Colonic mucosa (tissue), 4 donors: Measurements from ENCODE around the gene CPEB4. TPM values are rescaled to one million over a fixed set of nuclear protein-coding genes. Genes with fewer than 3 reads are reported as not detected.

ENCODE experiments used
- DNase-seq: peaks from one replicate; pipeline ENCODE4 v3.0.0-alpha.2; 2020
- H3K27ac ChIP-seq: fragments of 200-600 bp; one replicate; pipeline ENCODE4 v1.8.0; 2021
- H3K27me3 ChIP-seq: fragments of 200-600 bp; one replicate; pipeline ENCODE4 v1.8.0; 2021
- H3K36me3 ChIP-seq: fragments of 200-600 bp; one replicate; pipeline ENCODE4 v1.8.0; 2021
- H3K4me1 ChIP-seq: fragments of 200-600 bp; one replicate; pipeline ENCODE4 v1.8.0; 2021; ENCODE audit warnings: mild to moderate bottlenecking
- H3K4me3 ChIP-seq: fragments of 200-600 bp; one replicate; pipeline ENCODE4 v1.8.0; 2021
- H3K9ac ChIP-seq, 2 donors: one replicate each; pipeline ENCODE4 v1.7.0; 2013; ENCODE audit warnings: control low read depth in 2 of 2, low read depth in 2 of 2, low read length in 2 of 2
- H3K9me3 ChIP-seq: fragments of 200-600 bp; one replicate; pipeline ENCODE4 v1.8.0; 2021
- intact Hi-C: fragments of 100-400 bp; cut with DNase I; formaldehyde crosslinking; loops from one replicate; pipeline ENCODE4 v1.14.1; 2022
- total RNA-seq, 2 donors: library from RNA; stranded (reverse); fragmentation: NEBNext Ultra II Directional in 1 of 2; extraction: Animal tissue kit (Norgen Biotek cat#: 25700) in 1 of 2; gene quantifications; one replicate each; pipeline ENCODE4 v1.2.1, GENCODE V29; 2021
- TF ChIP-seq, protein P1 (sequence below): fragments of 200-600 bp; IDR thresholded peaks from one replicate; pipeline ENCODE4 v1.8.0; 2022; ENCODE audit warnings: antibody characterized with exemption, mild to moderate bottlenecking
- donor health status: healthy.
- donor health status: DM: no; HTN: no; CAD: no.
- donor health status: DM: no; HTN: no; CAD: no.

CPEB4 gene
- total RNA-seq, 2 donors from 2014 or later, result 23.3 to 41.7 TPM

- no peaks in the 10 kb centered on the region for H3K27me3 ChIP-seq
- intact Hi-C loops, result no loop called here
- no peak overlapping the region for H3K27ac ChIP-seq
- H3K9me3 ChIP-seq, result no peaks in the 10 kb centered on the region
- no peaks in the 10 kb centered on the region for H3K36me3 ChIP-seq
- no peak for DNase-seq
- TF ChIP-seq, protein P1, sequence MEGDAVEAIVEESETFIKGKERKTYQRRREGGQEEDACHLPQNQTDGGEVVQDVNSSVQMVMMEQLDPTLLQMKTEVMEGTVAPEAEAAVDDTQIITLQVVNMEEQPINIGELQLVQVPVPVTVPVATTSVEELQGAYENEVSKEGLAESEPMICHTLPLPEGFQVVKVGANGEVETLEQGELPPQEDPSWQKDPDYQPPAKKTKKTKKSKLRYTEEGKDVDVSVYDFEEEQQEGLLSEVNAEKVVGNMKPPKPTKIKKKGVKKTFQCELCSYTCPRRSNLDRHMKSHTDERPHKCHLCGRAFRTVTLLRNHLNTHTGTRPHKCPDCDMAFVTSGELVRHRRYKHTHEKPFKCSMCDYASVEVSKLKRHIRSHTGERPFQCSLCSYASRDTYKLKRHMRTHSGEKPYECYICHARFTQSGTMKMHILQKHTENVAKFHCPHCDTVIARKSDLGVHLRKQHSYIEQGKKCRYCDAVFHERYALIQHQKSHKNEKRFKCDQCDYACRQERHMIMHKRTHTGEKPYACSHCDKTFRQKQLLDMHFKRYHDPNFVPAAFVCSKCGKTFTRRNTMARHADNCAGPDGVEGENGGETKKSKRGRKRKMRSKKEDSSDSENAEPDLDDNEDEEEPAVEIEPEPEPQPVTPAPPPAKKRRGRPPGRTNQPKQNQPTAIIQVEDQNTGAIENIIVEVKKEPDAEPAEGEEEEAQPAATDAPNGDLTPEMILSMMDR, result no peak
- no peak overlapping the region for H3K9ac ChIP-seq
- no peaks in the 10 kb centered on the region for H3K4me1 ChIP-seq
- no peak overlapping the region for H3K4me3 ChIP-seq
Observed at GRCh38 chr5:173845321-173845720, 42.8 kb upstream of the CPEB4 start.

DNA sequence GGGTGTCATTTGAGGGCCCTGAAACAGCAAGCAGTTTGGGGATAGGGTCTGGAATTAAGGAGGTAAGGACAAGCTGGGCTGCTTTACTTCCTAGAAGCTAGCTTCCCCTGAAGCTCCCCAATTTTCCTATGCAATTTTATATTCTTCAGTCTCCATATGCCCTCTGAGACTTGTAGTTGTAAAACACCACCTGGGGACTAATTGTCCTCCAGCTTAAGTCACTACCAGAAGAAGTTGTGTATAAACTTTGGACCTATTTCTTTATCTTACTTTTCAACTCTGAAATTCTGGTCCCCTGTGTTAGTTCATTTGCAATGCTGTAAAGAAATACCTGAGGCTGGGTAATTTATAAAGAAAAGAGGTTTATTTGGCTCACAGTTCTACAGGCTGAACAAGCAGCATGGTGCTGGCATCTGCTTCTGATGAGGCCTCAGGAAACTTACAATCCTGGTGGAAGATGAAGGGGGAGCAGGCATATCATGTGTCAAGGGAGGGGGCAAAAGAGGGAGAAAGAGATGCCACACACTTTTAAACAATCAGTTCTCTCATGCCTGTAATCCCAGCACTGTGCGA, 41.1 kb upstream of the CPEB4 start:
- Histone ChIP-seq H3K4me3 (no peak overlapping the region), H3K27ac (no peak overlapping the region), H3K36me3 (no peaks in the 10 kb centered on the region), H3K9me3 (no peaks in the 10 kb centered on the region), H3K4me1 (no peaks in the 10 kb centered on the region), H3K9ac (no peak overlapping the region), H3K27me3 (no peaks in the 10 kb centered on the region)
- TF ChIP-seq, protein P1, result no peak
- DNase-seq, result no peak
- intact Hi-C loops, result no loop called here

- Histone ChIP-seq H3K9ac (no peak overlapping the region), H3K36me3 (no peaks in the 10 kb centered on the region), H3K4me1 (no peaks in the 10 kb centered on the region), H3K9me3 (no peaks in the 10 kb centered on the region), H3K27me3 (no peaks in the 10 kb centered on the region), H3K4me3 (no peak overlapping the region), H3K27ac (no peak overlapping the region)
- intact Hi-C loops, result no loop called here
- DNase-seq, result no peak
- TF ChIP-seq, protein P1, result no peak
Observed at GRCh38 chr5:173848986-173849596, 39.1 kb upstream of the CPEB4 start.

DNA sequence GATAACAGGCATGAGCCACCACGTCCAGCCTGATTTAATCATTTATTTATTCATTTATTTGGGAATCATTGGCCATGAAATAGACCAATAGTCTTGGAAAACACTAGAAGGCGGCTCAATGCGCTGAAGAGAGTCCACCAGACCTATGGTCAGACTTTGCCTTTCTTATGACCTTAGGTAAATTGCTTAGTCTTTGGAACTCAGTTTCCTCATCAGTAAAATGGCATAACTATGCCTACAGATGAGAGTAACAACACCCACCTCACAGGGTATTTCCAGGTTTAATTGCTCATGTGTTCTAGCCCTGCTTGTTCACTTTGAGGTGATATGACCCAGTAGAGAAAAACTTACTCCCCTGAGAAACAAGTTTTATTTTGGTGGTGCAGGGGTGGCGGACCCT, 38.2 kb upstream of the CPEB4 start:
- intact Hi-C loops, result no loop called here
- Histone ChIP-seq H3K4me3 (no peak overlapping the region), H3K27me3 (no peaks in the 10 kb centered on the region), H3K9me3 (no peaks in the 10 kb centered on the region), H3K9ac (no peak overlapping the region), H3K36me3 (no peaks in the 10 kb centered on the region), H3K27ac (no peak overlapping the region), H3K4me1 (no peaks in the 10 kb centered on the region)
- TF ChIP-seq, protein P1, result no peak
- DNase-seq, result no peak

DNA sequence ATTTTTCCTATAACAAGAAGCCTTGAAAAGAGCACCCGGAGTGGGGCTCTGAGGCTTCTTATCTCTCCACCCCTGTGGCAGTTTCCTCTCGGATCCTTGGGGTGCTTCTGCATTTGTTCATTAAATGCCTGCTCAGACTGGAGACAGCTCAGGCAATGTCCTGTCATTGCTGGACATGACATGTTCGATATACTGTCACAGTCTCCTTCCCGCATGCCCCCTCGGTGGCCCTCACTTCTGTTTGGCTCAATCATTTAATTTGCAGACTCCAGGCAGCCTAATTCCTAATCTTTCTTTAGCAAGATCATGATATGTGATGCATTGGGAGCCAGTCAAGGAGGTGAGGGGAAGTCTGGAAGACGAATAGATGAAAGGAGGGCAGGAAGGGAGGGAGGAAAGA, 37.5 kb upstream of the CPEB4 start:
- no peaks in the 10 kb centered on the region for H3K9me3 ChIP-seq
- H3K4me3 ChIP-seq, result no peak overlapping the region
- no peaks in the 10 kb centered on the region for H3K4me1 ChIP-seq
- no peak overlapping the region for H3K27ac ChIP-seq
- no peak overlapping the region for H3K9ac ChIP-seq
- no peaks in the 10 kb centered on the region for H3K27me3 ChIP-seq
- no peaks in the 10 kb centered on the region for H3K36me3 ChIP-seq
- TF ChIP-seq, protein P1, result no peak
- no peak for DNase-seq
- intact Hi-C loops, result no loop called here
